NB4 (cell line): ENCODE results near the gene TRAF3.

Source experiments
- DNase-seq: peaks from one replicate; pipeline ENCODE4 v3.0.0; 2010; ENCODE audit warnings: low read depth
- H3K4me3 ChIP-seq: one replicate; pipeline ENCODE4 v1.5.1; 2011; ENCODE audit warnings: mild to moderate bottlenecking, low read depth, low read length, moderate library complexity
- MYC ChIP-seq: IDR thresholded peaks from 2 replicates; pipeline ENCODE4 v1.6.1; 2011; ENCODE audit warnings: low read depth, low read length
- POLR2A ChIP-seq: IDR thresholded peaks from 2 replicates; pipeline ENCODE4 v1.6.1; 2011; ENCODE audit warnings: mild to moderate bottlenecking; ENCODE audit not compliant: insufficient read length; ENCODE audit errors: extremely low read depth
- TF ChIP-seq, protein P1 (sequence below): IDR thresholded peaks from one replicate; pipeline ENCODE4 v1.5.1; 2012; ENCODE audit warnings: low read depth, low read length
- TF ChIP-seq, protein P2 (sequence below): IDR thresholded peaks from 2 replicates; pipeline ENCODE4 v1.6.1; 2011; ENCODE audit warnings: low read depth, low read length

TRAF3 gene

DNA sequence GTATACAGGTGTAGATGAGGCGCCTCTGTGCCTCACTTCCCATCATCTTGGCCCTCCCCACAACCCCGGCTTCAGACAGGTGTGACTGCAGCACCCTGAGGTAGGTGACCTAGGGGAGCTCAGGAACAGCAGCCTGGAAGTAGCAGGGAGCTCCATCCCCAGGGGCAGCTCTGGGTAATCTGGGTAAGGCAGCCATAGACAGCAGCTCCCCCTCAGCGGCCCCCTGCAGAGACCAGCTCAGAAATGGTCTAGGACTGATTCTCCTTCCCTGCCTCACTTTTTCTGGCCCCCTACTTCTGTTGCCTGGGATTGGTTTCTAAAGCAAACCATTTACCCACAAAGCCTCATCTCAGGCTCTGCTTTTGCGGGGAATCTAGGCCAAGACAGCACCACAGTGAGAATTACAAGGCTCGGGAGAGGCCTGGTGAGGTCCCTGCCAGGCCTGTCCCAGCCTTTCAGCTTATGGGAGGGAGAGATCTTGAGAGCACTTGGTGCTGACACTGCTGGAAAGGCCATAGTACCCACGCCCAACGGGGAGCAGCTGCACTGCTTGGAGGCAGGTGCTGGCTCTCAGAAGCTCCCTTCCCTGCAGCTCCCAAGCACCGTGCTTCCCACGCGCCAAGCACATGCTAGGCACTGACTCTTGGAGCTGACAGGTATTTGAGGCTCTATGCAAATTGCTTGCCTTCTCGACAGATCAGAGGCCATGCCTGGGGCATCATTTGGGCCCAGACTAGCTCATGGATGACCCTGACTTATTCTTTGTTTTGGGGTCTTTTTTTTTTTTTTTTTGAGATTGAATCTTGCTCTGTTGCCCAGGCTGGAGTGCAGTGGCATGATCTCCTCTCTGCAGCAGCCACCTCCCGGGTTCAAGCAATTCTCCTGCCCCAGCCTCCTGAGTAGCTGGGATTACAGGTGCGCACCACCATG is 45.1 kb upstream of the TRAF3 start:
- TF ChIP-seq, protein P1, sequence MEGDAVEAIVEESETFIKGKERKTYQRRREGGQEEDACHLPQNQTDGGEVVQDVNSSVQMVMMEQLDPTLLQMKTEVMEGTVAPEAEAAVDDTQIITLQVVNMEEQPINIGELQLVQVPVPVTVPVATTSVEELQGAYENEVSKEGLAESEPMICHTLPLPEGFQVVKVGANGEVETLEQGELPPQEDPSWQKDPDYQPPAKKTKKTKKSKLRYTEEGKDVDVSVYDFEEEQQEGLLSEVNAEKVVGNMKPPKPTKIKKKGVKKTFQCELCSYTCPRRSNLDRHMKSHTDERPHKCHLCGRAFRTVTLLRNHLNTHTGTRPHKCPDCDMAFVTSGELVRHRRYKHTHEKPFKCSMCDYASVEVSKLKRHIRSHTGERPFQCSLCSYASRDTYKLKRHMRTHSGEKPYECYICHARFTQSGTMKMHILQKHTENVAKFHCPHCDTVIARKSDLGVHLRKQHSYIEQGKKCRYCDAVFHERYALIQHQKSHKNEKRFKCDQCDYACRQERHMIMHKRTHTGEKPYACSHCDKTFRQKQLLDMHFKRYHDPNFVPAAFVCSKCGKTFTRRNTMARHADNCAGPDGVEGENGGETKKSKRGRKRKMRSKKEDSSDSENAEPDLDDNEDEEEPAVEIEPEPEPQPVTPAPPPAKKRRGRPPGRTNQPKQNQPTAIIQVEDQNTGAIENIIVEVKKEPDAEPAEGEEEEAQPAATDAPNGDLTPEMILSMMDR = no peak
- TF ChIP-seq POLR2A (no peak), MYC (no peak)
- TF ChIP-seq, protein P2, sequence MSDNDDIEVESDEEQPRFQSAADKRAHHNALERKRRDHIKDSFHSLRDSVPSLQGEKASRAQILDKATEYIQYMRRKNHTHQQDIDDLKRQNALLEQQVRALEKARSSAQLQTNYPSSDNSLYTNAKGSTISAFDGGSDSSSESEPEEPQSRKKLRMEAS = no peak
- H3K4me3 ChIP-seq = no peak overlapping the region
- no peak for DNase-seq

DNA sequence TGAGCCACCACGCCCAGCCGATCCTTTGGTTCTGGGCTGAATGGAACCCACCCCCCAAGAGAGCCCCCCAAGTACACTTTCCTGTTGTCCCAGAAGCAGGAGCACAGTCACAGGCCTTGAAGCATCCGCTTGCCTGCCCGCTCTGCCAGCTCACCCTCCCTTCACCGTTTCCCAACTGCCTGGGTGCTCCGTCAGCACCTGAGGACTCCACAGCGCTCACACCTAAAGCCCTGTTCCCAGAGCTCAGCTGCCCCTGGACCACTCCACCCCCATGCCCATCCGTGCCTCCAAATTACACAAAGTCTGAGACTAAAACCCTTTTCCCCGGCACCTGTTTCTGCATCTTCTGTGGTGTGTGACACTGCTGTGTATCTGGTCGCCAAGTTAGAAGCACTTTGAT is 44.3 kb upstream of the TRAF3 start:
- DNase-seq = no peak
- no peak for TF ChIP-seq POLR2A
- H3K4me3 ChIP-seq = no peak overlapping the region

DNA sequence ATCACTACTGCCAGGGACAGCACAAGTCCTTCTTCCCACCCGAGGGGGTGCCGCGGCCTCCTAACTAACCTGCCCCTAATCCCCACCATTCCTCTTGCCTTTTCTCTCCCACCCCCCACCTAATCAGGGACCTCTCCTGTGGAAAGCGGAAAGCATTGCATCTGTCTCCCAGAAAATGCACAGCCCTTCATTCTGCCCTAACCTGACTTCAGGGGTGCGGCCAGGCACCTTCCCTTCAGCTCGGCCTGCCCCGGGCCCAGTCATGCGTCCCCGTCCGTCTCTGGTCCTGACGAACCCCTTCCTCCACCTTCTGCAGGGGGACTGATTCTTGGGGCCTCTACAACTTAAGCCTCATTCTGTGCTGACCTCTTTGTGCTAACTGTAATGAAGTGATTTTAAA is 43.9 kb upstream of the TRAF3 start:
- no peak for DNase-seq
- TF ChIP-seq, protein P1 = no peak
- TF ChIP-seq POLR2A = no peak
- no peak for TF ChIP-seq MYC
- TF ChIP-seq, protein P2 = no peak
- no peak overlapping the region for H3K4me3 ChIP-seq

DNA sequence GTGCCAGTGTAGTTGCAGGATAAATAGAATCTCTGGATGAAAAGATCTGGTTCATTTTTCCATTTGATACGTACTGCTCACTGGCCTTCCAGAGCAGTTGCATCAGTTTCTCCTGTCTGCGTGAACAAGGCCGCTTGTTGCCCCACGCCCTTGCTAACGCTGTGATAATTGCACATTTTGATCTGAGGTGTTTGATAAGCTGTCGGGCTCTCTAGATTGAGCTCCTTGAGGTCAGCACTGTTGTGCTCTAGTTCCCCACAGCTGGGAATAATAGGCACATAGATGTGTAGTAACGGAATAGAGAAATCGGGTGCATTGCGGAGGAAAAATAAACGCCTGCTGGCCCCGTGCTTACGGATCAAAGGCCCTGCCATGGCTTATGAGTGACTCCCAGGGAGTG is 42.8 kb upstream of the TRAF3 start:
- no peak for TF ChIP-seq POLR2A
- TF ChIP-seq MYC = no peak
- TF ChIP-seq, protein P1 = no peak
- TF ChIP-seq, protein P2 = no peak
- no peak for DNase-seq
- no peak overlapping the region for H3K4me3 ChIP-seq

DNA sequence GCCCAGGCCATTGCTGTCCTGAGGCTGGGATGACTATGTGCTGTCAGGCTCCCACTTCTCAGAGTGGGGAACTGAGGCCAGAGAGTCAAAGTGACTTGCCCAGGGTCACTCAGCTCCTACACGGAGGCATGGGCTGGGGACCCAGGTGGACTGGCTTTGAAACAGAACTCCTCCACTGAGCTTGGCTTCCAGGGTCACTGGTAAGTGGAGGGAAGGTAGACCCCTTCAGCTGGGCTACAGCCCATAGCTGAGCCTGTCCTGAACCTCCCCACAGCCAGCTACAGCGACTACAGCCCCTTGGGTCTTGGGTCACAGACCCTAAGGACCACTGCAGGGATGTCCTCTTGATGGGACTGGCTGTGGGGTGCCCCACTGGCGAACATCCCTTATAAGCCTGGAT is 40.3 kb upstream of the TRAF3 start:
- DNase-seq = no peak
- H3K4me3 ChIP-seq = no peak overlapping the region
- TF ChIP-seq POLR2A (no peak), MYC (no peak)
- TF ChIP-seq, protein P1 = no peak
- TF ChIP-seq, protein P2 = no peak
